ENCODE data around the gene SPDYE2B.
"Not testable (repeated sequence)": the region's sequence is repeated elsewhere in the genome, so short reads cannot be mapped to it uniquely, and the experiment has no call there.

DNA sequence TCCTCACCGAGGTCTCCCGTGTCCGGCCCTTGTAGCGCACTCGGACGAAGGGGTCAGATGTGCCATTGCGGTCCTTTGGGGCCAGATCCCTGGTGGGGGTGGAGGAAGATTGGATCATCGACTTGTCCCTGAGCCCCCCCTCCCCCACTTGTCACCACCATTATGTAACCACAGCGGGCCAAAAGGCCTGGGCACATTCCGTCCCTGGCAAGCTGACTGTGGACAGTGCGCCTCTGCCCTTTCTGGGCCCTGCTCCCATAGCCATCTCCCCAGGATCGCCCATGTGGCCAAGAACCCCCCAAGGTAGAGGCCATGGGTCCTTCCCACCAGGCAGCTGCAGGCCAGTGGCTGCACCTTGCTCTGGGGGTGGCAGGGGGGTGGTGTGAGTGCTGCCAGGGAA, 47.8 kb upstream of the SPDYE2B start:
- not testable (repeated sequence) for TF ChIP-seq POLR2A (IDR thresholded peaks at IDR 0.05; ENCODE audit: extremely low read depth, insufficient read length)
- TF ChIP-seq, protein P1, sequence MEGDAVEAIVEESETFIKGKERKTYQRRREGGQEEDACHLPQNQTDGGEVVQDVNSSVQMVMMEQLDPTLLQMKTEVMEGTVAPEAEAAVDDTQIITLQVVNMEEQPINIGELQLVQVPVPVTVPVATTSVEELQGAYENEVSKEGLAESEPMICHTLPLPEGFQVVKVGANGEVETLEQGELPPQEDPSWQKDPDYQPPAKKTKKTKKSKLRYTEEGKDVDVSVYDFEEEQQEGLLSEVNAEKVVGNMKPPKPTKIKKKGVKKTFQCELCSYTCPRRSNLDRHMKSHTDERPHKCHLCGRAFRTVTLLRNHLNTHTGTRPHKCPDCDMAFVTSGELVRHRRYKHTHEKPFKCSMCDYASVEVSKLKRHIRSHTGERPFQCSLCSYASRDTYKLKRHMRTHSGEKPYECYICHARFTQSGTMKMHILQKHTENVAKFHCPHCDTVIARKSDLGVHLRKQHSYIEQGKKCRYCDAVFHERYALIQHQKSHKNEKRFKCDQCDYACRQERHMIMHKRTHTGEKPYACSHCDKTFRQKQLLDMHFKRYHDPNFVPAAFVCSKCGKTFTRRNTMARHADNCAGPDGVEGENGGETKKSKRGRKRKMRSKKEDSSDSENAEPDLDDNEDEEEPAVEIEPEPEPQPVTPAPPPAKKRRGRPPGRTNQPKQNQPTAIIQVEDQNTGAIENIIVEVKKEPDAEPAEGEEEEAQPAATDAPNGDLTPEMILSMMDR (IDR thresholded peaks at IDR 0.05; ENCODE audit: low read depth, low read length), result not testable (repeated sequence)
